SK-N-MC (cell line): Measurements from ENCODE around the gene HOXB1.

Source experiments
- EZH2 ChIP-seq: fragments of 200-600 bp; sonication (generic); IDR thresholded peaks from one replicate; pipeline ENCODE4 v1.6.1; 2017; ENCODE audit warnings: antibody characterized with exemption
- FOXP2 ChIP-seq: optimal IDR thresholded peaks from 2 replicates; pipeline ENCODE3; 2011; ENCODE audit warnings: mild to moderate bottlenecking, moderate library complexity; ENCODE audit not compliant: insufficient read depth; ENCODE audit errors: extremely low read length, control extremely low read depth
- POLR2AphosphoS5 ChIP-seq: IDR thresholded peaks from 2 replicates; pipeline ENCODE4 v1.6.1; 2012; ENCODE audit warnings: mild to moderate bottlenecking, low read depth, low read length, borderline replicate concordance

DNA sequence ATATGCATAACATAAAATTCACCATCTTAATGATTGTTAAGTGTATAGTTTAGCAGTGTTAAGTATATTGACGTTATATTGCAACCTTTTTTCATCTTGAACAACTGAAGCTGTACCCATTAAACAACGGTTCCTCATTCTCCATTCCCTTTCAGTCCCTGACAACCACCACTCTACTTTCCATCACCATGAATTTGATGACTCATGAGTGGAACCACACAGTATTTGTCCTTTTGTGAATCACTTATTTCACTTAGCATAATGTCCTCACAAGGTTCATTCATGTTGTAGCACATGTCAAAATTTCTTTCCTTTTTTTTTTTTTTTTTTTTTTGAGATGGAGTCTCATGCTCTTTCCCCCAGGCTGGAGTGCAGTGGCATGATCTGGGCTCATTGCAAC is 46.0 kb downstream of the HOXB1 start:
- no peak for TF ChIP-seq EZH2
- no peak for TF ChIP-seq POLR2AphosphoS5
- no peak for TF ChIP-seq FOXP2
